Kidney (tissue), 14 donors: ENCODE measurements around the gene PTH1R. TPM values are rescaled to one million over a fixed set of nuclear protein-coding genes. Genes with fewer than 3 reads are reported as not detected.

Experiments
- DNase-seq, 5 donors: peaks; one replicate each; pipeline ENCODE4 v3.0.0-alpha.2; 2013 to 2020
- FAIRE-seq: peaks from 2 replicates; lab custom pipeline; 2012; peaks lifted over from hg19 to GRCh38; lab: Jason Lieb, UNC
- H3K27ac ChIP-seq, 2 donors: one replicate each; pipeline ENCODE4 v1.7.0; 2013; ENCODE audit warnings: low read depth in 2 of 2, low read length in 2 of 2, inconsistent platforms in 1 of 2
- H3K27me3 ChIP-seq: one replicate; pipeline ENCODE4 v1.7.1; 2013; ENCODE audit warnings: low read length, inconsistent platforms; ENCODE audit not compliant: control insufficient read depth, insufficient read depth
- H3K36me3 ChIP-seq, 3 donors: one replicate each; pipeline versions ENCODE4 v1.7.0 to v1.7.1; 2013; ENCODE audit warnings: low read length in 3 of 3, control low read depth in 1 of 3, inconsistent platforms in 1 of 3; ENCODE audit not compliant: insufficient read depth in 3 of 3, control insufficient read depth in 2 of 3
- H3K4me1 ChIP-seq, 3 donors: one replicate each; pipeline versions ENCODE4 v1.7.0 to v1.7.1; 2013; ENCODE audit warnings: low read length in 3 of 3, inconsistent platforms in 1 of 3, low read depth in 1 of 3; ENCODE audit not compliant: control insufficient read depth in 2 of 3, insufficient read depth in 2 of 3
- H3K4me3 ChIP-seq, 3 donors: one replicate each; pipeline versions ENCODE4 v1.7.0 to v1.8.1; 2013; ENCODE audit warnings: low read length in 3 of 3, control low read depth in 1 of 3, inconsistent platforms in 1 of 3
- H3K9ac ChIP-seq, 3 donors: one replicate each; pipeline versions ENCODE4 v1.7.0 to v1.7.1; 2013; ENCODE audit warnings: low read length in 3 of 3, control low read depth in 1 of 3, inconsistent platforms in 1 of 3
- H3K9me3 ChIP-seq, 3 donors: one replicate each; pipeline versions ENCODE4 v1.7.0 to v1.7.1; 2013; ENCODE audit warnings: low read length in 3 of 3, control low read depth in 1 of 3, inconsistent platforms in 1 of 3; ENCODE audit not compliant: control insufficient read depth in 2 of 3, insufficient read depth in 1 of 3
- CTCF ChIP-seq: IDR thresholded peaks from 3 replicates; pipeline ENCODE4 v1.5.1; 2012; ENCODE audit warnings: mild to moderate bottlenecking, moderate library complexity, borderline replicate concordance; ENCODE audit not compliant: insufficient read depth; ENCODE audit errors: extremely low read depth
- intact Hi-C: fragments of 100-400 bp; cut with DNase I; formaldehyde crosslinking; loops from one replicate; pipeline ENCODE4 v1.11.1; 2022
- polyA plus RNA-seq: library from polyadenylated mRNA; stranded (reverse); fragments of 350-450 nt; fragmentation: Illumina TruSeq; extraction: RNeasy Lipid Tissue Mini Kit (QIAGEN cat#74804); gene quantifications from one replicate; pipeline ENCODE4 v1.2.3, GENCODE V29; 2014; ENCODE audit warnings: low read depth, low replicate concordance; ENCODE audit not compliant: insufficient read depth
- total RNA-seq: library from RNA; stranded (reverse); fragmentation: NEBNext Ultra II Directional; extraction: Animal tissue kit (Norgen Biotek cat#: 25700); gene quantifications from one replicate; pipeline ENCODE4 v1.2.1, GENCODE V29; 2021
- donor health status: control.
- donor health status: control.
- donor health status: control.
- donor health status: control.
- donor health status: control.
- donor health status: DM: yes; HTN: yes; CAD: no.
- donor health status: Normal renal cell carcinoma (clear cell type).

PTH1R gene
- total and polyA plus RNA-seq, 2 donors from 2014 or later, result 286 to 1,885 TPM

- H3K9me3 ChIP-seq, result no peaks in the 10 kb centered on the region
- intact Hi-C loops, result no loop called here
- H3K27ac ChIP-seq, result no peak overlapping the region
- FAIRE-seq (no peak), DNase-seq (no peak)
- TF ChIP-seq CTCF, result no peak
- H3K4me1 ChIP-seq, result no peaks in the 10 kb centered on the region
- H3K9ac ChIP-seq, result no peak overlapping the region
- H3K36me3 ChIP-seq, result no peaks in the 10 kb centered on the region
- no peaks in the 10 kb centered on the region for H3K27me3 ChIP-seq
- H3K4me3 ChIP-seq, result no peak overlapping the region
Measured at GRCh38 chr3:46835054-46835453, 42.5 kb upstream of the PTH1R start.

- Histone ChIP-seq H3K4me1 (no peaks in the 10 kb centered on the region), H3K9ac (no peak overlapping the region), H3K9me3 (no peaks in the 10 kb centered on the region), H3K27ac (no peak overlapping the region), H3K4me3 (no peak overlapping the region), H3K36me3 (no peaks in the 10 kb centered on the region), H3K27me3 (no peaks in the 10 kb centered on the region)
- FAIRE-seq, result no peak
- DNase-seq, result no peak
- intact Hi-C loops, result no loop called here
- no peak for TF ChIP-seq CTCF
Measured at GRCh38 chr3:46835491-46835890, 42.0 kb upstream of the PTH1R start.

GRCh38 chr3:46838301-46838700 lies 39.2 kb upstream of the PTH1R start:
- H3K4me1 ChIP-seq, result no peaks in the 10 kb centered on the region
- DNase-seq, result no peak
- no peak for TF ChIP-seq CTCF
- no peaks in the 10 kb centered on the region for H3K36me3 ChIP-seq
- H3K4me3 ChIP-seq, result no peak overlapping the region
- H3K27me3 ChIP-seq, result no peaks in the 10 kb centered on the region
- no peak overlapping the region for H3K9ac ChIP-seq
- FAIRE-seq, result no peak
- no peaks in the 10 kb centered on the region for H3K9me3 ChIP-seq
- H3K27ac ChIP-seq, result no peak overlapping the region
- intact Hi-C loops, result no loop called here

GRCh38 chr3:46840491-46840890 lies 37.0 kb upstream of the PTH1R start:
- TF ChIP-seq CTCF, result no peak
- H3K9me3 ChIP-seq, result no peaks in the 10 kb centered on the region
- H3K36me3 ChIP-seq, result no peaks in the 10 kb centered on the region
- no peak overlapping the region for H3K27ac ChIP-seq
- no peak overlapping the region for H3K9ac ChIP-seq
- H3K4me1 ChIP-seq, result peaks cover 0 to 6% (median 4%) of the 10 kb centered on the region in 3 donors
- DNase-seq, result no peak
- no peak for FAIRE-seq
- H3K4me3 ChIP-seq, result no peak overlapping the region
- H3K27me3 ChIP-seq, result no peaks in the 10 kb centered on the region
- intact Hi-C loops, result no loop called here
